GM20000 (cell line): Measurements from ENCODE around the gene POFUT2.

Experiments used
- DNase-seq: peaks from one replicate; pipeline ENCODE4 v3.0.0; 2012; ENCODE audit warnings: low spot score
- TF ChIP-seq, protein P1 (sequence below): IDR thresholded peaks from 2 replicates; pipeline ENCODE4 v1.5.1; 2012; ENCODE audit warnings: mild to moderate bottlenecking, control low read depth; ENCODE audit errors: extremely low read depth, missing control alignments

Gene POFUT2

DNA sequence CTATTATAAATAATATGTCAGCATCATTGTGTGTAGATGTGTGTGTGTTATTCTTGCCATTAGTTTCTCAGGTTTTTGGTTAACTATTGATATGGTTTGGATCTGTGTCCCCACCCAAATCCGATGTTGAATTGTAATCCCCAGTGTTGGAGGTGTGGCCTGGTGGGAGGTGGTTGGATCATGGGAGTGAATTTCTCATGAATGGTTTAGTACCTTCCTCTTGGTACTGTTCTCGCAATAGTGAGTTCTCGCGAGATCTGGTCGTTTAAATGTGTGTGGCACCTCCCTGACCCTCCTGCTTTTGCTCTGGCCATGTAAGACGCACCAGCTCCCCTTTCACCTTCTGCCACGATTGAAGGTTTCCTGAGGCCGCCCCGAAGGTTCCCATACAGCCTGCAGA is 9.6 kb upstream of the POFUT2 start:
- no peak for DNase-seq
- TF ChIP-seq, protein P1, sequence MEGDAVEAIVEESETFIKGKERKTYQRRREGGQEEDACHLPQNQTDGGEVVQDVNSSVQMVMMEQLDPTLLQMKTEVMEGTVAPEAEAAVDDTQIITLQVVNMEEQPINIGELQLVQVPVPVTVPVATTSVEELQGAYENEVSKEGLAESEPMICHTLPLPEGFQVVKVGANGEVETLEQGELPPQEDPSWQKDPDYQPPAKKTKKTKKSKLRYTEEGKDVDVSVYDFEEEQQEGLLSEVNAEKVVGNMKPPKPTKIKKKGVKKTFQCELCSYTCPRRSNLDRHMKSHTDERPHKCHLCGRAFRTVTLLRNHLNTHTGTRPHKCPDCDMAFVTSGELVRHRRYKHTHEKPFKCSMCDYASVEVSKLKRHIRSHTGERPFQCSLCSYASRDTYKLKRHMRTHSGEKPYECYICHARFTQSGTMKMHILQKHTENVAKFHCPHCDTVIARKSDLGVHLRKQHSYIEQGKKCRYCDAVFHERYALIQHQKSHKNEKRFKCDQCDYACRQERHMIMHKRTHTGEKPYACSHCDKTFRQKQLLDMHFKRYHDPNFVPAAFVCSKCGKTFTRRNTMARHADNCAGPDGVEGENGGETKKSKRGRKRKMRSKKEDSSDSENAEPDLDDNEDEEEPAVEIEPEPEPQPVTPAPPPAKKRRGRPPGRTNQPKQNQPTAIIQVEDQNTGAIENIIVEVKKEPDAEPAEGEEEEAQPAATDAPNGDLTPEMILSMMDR = no peak

DNA sequence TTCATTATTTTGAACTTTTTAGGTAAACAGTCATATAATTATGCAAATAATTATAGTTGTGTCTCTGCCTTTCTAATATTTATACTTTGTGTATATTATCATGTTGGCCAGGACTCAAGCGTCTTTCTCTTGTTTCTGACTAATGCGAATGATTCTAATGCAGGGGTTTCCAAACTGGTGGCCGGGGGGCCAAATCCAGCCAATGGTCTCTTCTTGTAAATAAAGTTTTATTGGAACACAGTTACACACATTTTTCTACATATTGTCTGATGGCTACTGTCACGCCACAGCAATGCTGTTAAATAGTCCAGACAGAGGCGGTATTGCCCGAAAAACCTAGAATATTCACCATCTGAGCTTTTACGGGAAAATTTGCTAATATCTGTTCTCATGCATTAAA is 8.9 kb upstream of the POFUT2 start:
- TF ChIP-seq, protein P1 = no peak
- no peak for DNase-seq

DNA sequence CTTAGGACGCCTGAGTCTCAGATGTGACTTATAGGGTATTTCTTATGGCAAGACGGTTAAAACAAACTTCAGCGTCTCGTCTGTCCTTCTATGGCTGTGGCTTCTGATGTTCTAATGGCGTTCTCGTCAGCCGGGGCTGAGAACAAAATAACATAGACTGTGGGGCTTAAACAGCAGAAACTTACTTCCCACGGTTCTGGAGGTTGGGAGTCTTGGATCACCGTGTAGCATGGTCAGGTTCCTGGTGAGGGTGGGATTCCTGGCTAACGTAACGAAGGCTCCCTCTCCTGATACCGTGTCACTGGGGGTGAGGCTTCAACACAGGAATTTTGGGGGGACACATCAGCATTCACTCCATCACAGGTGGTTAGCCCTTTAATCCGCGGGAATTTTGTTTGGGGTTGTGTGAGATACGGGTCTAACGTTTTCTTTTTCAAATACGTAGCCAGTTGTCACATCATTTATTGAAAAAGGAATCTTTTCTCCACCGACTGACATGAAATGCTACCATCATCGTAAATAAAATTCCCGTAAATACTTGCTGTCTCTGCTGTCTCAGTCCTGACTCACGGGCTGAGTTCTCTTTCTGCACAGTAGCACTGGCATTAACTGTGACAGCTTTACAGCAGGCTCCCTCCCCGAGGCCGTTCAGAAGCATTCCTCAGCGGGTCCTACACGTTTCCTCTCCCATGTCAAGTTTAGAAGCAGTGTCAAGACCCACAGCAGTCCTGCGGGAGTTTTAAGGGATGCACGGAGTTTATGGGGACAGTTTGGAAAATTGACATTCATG is 8.1 kb upstream of the POFUT2 start:
- DNase-seq = no peak
- TF ChIP-seq, protein P1 = no peak

DNA sequence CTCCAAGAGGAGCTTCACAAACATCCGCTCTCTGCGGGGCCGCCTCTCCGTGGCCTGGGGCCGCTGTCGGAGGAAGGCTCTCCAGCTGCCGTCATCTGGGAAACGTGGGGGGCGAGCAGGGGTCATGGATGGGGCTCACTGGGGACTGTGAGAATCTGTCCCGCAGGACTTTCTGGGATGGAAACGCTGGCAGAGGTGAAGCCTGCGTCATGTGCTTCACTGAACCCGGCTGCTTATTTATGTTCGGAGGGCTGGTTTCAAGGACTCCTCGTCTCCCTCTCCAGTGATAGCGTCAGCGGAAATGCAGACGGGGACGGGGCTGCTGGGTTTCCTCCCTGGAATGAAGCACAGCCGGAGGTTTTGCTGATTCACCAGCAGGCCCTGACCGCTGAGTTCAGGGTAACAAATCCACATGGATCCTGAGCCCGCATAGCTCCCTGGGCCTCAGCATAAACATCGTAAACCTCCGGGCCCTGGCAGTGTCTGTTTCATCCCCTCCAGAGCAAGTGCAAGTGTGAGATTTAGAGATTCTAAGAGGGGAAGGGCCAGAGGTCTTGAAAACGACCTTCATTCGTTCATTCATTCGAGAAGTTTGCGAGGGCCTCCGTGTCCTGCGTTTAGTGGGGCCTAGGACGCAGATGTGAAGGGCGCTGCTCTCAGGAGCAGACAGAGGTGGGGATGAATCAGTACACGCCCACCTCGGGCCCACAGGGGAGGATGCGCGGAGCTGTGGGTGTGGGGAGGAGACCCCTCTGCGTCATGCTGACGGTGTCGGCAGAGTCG is 7.0 kb upstream of the POFUT2 start:
- DNase-seq = no peak
- TF ChIP-seq, protein P1 = no peak

DNA sequence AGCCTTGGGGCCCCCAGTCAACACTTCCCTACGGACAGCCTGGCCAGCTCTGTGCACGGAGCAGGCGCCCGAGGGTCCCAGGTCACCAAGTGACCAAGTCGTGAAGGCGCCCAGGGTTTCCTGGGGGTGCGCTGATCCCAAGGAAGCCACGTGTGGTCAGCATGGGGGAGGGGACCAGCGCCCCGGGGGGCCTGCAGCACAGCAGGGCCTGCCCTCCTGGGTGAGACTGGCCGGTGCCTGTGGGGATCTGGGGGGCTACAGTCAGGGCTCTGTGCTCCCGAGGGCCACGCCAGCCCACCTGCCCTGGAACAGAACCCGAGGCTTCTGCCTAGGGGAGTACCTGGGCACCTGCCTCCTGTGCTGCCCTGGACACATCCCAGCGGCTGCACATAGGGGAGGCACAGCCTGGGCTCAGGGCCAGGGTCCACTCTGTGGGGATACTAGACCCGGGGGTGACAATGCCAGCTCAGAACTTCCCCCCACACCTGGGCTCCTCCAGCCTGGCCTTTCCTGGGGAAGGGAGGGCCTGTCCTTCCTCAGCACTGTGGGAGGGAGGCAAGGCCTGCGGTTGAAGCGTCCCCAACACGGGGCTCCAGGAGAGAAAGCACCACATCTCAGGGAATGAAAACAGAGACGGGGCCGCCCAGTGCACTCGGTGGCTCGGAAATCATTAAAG is 6.2 kb upstream of the POFUT2 start:
- TF ChIP-seq, protein P1 = no peak
- DNase-seq = no peak

DNA sequence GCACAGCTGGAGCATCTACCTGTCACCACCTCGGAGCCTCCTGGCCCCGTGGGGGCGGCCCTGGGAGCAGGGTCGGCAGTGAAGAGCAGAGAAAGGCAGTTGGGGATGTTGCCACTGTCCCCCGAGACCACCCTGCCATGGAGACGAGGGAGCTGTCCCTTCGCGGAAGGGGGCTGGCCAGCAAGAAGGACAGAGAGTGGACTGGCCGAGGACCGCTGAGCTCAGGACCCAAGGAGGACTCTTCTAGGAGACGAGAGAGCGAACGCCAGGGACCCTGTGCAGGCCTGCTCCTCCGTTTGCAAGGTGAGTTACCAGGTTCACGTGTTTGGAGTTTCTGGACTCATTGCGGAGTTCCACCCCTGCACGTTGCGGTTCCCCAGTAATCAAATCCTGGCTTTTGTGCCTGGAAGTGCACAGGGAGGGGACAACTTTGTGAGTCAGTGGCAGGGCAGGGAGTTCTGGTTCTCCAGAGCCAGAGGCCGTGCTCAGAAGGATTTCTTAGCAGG is 5.6 kb upstream of the POFUT2 start:
- DNase-seq = no peak
- TF ChIP-seq, protein P1 = no peak
